Thymus (tissue), 11 donors: ENCODE results near the gene STX18. TPM values are rescaled to one million over a fixed set of nuclear protein-coding genes. Genes with fewer than 3 reads are reported as not detected.

Experiments used
- DNase-seq, 9 donors: peaks; one replicate each; pipeline ENCODE4 v3.0.0-alpha.2; 2013; ENCODE audit warnings: low spot score in 9 of 9, low read depth in 6 of 9, missing footprints in 1 of 9
- H3K27ac ChIP-seq, 2 donors: one replicate each; pipeline ENCODE4 v1.5.1; 2013; ENCODE audit warnings: control low read depth in 1 of 2, low read depth in 1 of 2, low read length in 1 of 2, mild to moderate bottlenecking in 1 of 2, moderate library complexity in 1 of 2
- H3K27me3 ChIP-seq, 2 donors: one replicate each; pipeline ENCODE4 v1.5.1; 2013; ENCODE audit warnings: low read length in 1 of 2; ENCODE audit not compliant: control insufficient read depth in 2 of 2, insufficient read depth in 1 of 2
- H3K36me3 ChIP-seq, 2 donors: one replicate each; pipeline ENCODE4 v1.5.1; 2013; ENCODE audit warnings: low read length in 1 of 2, mild to moderate bottlenecking in 1 of 2, moderate library complexity in 1 of 2; ENCODE audit not compliant: control insufficient read depth in 2 of 2, insufficient read depth in 2 of 2
- H3K4me1 ChIP-seq, 2 donors: one replicate each; pipeline ENCODE4 v1.5.1; 2013; ENCODE audit warnings: low read length in 2 of 2; ENCODE audit not compliant: control insufficient read depth in 2 of 2, insufficient read depth in 2 of 2
- H3K4me3 ChIP-seq, 2 donors: one replicate each; pipeline ENCODE4 v1.5.1; 2013; ENCODE audit warnings: low read length in 2 of 2, control low read depth in 1 of 2, mild to moderate bottlenecking in 1 of 2
- H3K9me3 ChIP-seq, 2 donors: one replicate each; pipeline ENCODE4 v1.5.1; 2013; ENCODE audit warnings: low read length in 1 of 2, mild to moderate bottlenecking in 1 of 2; ENCODE audit not compliant: control insufficient read depth in 2 of 2, insufficient read depth in 1 of 2
- WGBS: extraction: QIAGEN DNeasy Blood & Tissue Kit; methylation state at CpG from one replicate; pipeline ENCODE4 v1.1.7; 2013; 5-methylcytosine and 5-hydroxymethylcytosine counted together
- polyA plus RNA-seq: library from polyadenylated mRNA; stranded (reverse); fragments of 200-250 nt; gene quantifications from one replicate; pipeline ENCODE4 v1.2.3, GENCODE V29; 2013
- total RNA-seq: library from RNA; stranded (reverse); fragments of 120-200 nt; gene quantifications from one replicate; pipeline ENCODE4 v1.2.4, GENCODE V29; 2013
- donor health status: healthy.

STX18 gene
- total and polyA plus RNA-seq, 2 donors = 27.8 to 33.1 TPM

GRCh38 chr4:4401036-4401435 lies 140.8 kb downstream of the STX18 start:
- Histone ChIP-seq H3K27me3 (peaks cover 0 to 16% of the 10 kb centered on the region in 2 donors), H3K4me3 (no peak overlapping the region), H3K4me1 (no peaks in the 10 kb centered on the region), H3K36me3 (peaks cover 0 to 6% of the 10 kb centered on the region in 2 donors), H3K27ac (no peak overlapping the region), H3K9me3 (peaks cover 1 to 2% of the 10 kb centered on the region in 2 donors)
- DNase-seq = no peak
- 77% methylated on average over 7 of the region's 7 CpGs for WGBS

GRCh38 chr4:4398430-4398829 lies 143.4 kb downstream of the STX18 start:
- no peak for DNase-seq
- Histone ChIP-seq H3K9me3 (peaks cover 1 to 2% of the 10 kb centered on the region in 2 donors), H3K4me3 (no peak overlapping the region), H3K27ac (no peak overlapping the region), H3K27me3 (peaks cover 0 to 33% of the 10 kb centered on the region in 2 donors), H3K4me1 (no peaks in the 10 kb centered on the region), H3K36me3 (peaks cover 0 to 6% of the 10 kb centered on the region in 2 donors)
- 85% methylated on average over 4 of the region's 4 CpGs for WGBS

GRCh38 chr4:4397441-4397819 lies 144.4 kb downstream of the STX18 start:
- Histone ChIP-seq H3K36me3 (peaks cover 0 to 6% of the 10 kb centered on the region in 2 donors), H3K4me1 (no peaks in the 10 kb centered on the region), H3K4me3 (no peak overlapping the region), H3K27me3 (peaks cover 0 to 33% of the 10 kb centered on the region in 2 donors), H3K9me3 (peaks cover 1 to 2% of the 10 kb centered on the region in 2 donors), H3K27ac (no peak overlapping the region)
- no peak for DNase-seq
- WGBS = 96% methylated on average over 13 of the region's 13 CpGs

GRCh38 chr4:4396628-4397440 lies 145.0 kb downstream of the STX18 start:
- H3K36me3 ChIP-seq = peaks cover 0 to 6% of the 10 kb centered on the region in 2 donors
- peaks cover 0 to 33% of the 10 kb centered on the region in 2 donors for H3K27me3 ChIP-seq
- H3K9me3 ChIP-seq = peaks cover 1 to 2% of the 10 kb centered on the region in 2 donors
- no peak overlapping the region for H3K4me3 ChIP-seq
- DNase-seq = no peak
- H3K4me1 ChIP-seq = no peaks in the 10 kb centered on the region
- no peak overlapping the region for H3K27ac ChIP-seq
- WGBS = 78% methylated on average over 19 of the region's 19 CpGs

GRCh38 chr4:4395849-4396627 lies 145.8 kb downstream of the STX18 start:
- H3K27ac ChIP-seq = no peak overlapping the region
- peak in 1 of 9 donors; percentile 11 for DNase-seq
- 57% methylated on average over 26 of the region's 26 CpGs for WGBS

GRCh38 chr4:4395371-4395770 lies 146.5 kb downstream of the STX18 start:
- 92% methylated on average over 9 of the region's 9 CpGs for WGBS
- Histone ChIP-seq H3K27ac (no peak overlapping the region), H3K36me3 (peaks cover 0 to 6% of the 10 kb centered on the region in 2 donors), H3K27me3 (peaks cover 0 to 41% of the 10 kb centered on the region in 2 donors), H3K9me3 (peaks cover 0 to 2% of the 10 kb centered on the region in 2 donors), H3K4me3 (no peak overlapping the region), H3K4me1 (no peaks in the 10 kb centered on the region)
- no peak for DNase-seq

More at GRCh38 chr4:4395849-4396627, 145.8 kb downstream of the STX18 start:
- Histone ChIP-seq H3K27me3 (peaks cover 0 to 34% of the 10 kb centered on the region in 2 donors), H3K36me3 (peaks cover 0 to 6% of the 10 kb centered on the region in 2 donors), H3K4me1 (no peaks in the 10 kb centered on the region), H3K4me3 (no peak overlapping the region), H3K9me3 (peaks cover 1 to 2% of the 10 kb centered on the region in 2 donors)

- Histone ChIP-seq H3K36me3 (peaks cover 0 to 6% of the 10 kb centered on the region in 2 donors), H3K4me1 (no peaks in the 10 kb centered on the region), H3K9me3 (no peaks in the 10 kb centered on the region), H3K4me3 (no peak overlapping the region), H3K27ac (no peak overlapping the region), H3K27me3 (peaks cover 0 to 48% of the 10 kb centered on the region in 2 donors)
- 88% methylated on average over 9 of the region's 9 CpGs for WGBS
- DNase-seq = no peak
Measured at GRCh38 chr4:4394644-4395043, 147.2 kb downstream of the STX18 start.

- Histone ChIP-seq H3K36me3 (peaks cover 0 to 6% of the 10 kb centered on the region in 2 donors), H3K27ac (no peak overlapping the region), H3K4me1 (peaks cover 4 to 6% of the 10 kb centered on the region in 2 donors), H3K27me3 (peaks cover 5 to 67% of the 10 kb centered on the region in 2 donors), H3K4me3 (no peak overlapping the region), H3K9me3 (no peaks in the 10 kb centered on the region)
- WGBS = 93% methylated on average over 13 of the region's 13 CpGs
- no peak for DNase-seq
Measured at GRCh38 chr4:4392501-4393183, 149.2 kb downstream of the STX18 start.
